NCI-H2107 (cell line): ENCODE data around the gene BRAP.
"Not testable (repeated sequence)": the region's sequence is repeated elsewhere in the genome, so short reads cannot be mapped to it uniquely, and the experiment has no call there.

ENCODE experiments used
- DNase-seq: peaks from one replicate; lab custom pipeline; 2025; lab: John Stamatoyannopoulos, UW

The BRAP gene

GRCh38 chr12:111685811-111686573 lies at the start of gene BRAP, which contains the start of gene ACAD10:
TSS of gene BRAP (minus strand) at chr12:111685956. CDS start at chr12:111685792, 164 bp downstream.
TSS of gene ACAD10 (plus strand) at chr12:111686053. CDS start at chr12:111692710, 6,657 bp downstream.
- peak; percentile 81 for DNase-seq

- DNase-seq, result no peak
Measured at GRCh38 chr12:111733340-111733915, 47.7 kb upstream of the BRAP start.

DNA sequence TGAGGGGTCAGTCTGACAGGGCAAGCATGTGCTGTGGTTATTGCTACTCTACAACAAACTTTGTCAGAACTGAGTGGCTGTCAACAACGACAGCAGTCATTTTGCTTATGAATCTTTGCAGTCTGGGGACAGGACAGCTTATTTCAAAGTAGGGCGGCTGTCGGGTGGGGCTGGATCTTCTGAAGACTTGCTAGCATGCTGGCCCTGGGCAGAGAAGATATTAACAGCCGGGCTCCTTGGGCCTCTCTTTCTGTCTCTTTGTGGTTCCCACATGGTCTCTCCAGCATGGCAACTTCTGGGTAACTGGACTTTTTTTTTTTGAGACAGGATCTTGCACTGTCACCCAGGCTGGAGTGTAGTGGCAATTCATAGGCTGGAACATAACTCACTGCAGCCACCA lies 47.0 kb upstream of the BRAP start:
- DNase-seq, result no peak

GRCh38 chr12:111730420-111730819 lies 44.7 kb upstream of the BRAP start:
- no peak for DNase-seq

DNA sequence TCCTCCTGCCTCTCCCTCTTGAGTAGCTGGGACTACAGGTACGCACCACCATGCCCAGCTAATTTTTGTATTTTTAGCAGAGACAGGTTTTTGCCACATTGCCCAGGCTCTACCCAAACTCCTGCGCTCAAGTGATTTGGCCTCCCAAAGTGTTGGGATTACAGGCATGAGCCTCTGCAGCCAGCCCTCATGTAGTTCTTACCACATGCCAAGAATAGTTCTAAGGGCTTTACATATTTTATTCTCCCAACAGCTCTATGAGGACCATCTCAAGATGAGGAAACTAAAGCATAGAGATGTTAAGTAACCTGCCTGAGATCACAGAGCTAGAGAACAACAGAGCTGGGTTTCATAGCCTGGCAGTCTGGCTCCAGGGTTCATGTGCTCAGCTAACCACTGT lies 43.0 kb upstream of the BRAP start:
- no peak for DNase-seq

GRCh38 chr12:111723646-111724360 lies 38.0 kb upstream of the BRAP start:
- not testable (repeated sequence) for DNase-seq

DNA sequence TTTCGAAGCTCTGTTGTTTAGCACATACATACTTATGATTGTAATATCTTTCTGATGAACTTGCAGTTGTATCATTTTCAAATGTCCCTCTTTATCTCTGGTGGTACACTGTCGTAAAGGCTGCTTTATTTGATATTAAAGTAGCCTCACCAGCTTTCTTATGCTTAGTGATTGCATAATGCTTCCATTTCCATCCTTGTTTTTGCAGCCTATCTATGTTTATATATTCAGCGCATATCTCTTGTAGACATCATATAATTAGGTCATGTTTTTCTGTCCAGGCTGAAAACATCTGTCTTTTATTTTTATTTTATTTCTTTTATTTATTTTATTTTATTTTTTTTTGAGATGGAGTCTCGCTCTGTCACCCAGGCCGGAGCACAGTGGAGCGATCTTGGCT lies 34.7 kb upstream of the BRAP start:
- DNase-seq, result no peak

- not testable (repeated sequence) for DNase-seq
Measured at GRCh38 chr12:111719316-111719715, 33.6 kb upstream of the BRAP start.

- no peak for DNase-seq
Measured at GRCh38 chr12:111715279-111715678, 29.5 kb upstream of the BRAP start.

GRCh38 chr12:111706145-111706544 lies 20.4 kb upstream of the BRAP start:
- no peak for DNase-seq

DNA sequence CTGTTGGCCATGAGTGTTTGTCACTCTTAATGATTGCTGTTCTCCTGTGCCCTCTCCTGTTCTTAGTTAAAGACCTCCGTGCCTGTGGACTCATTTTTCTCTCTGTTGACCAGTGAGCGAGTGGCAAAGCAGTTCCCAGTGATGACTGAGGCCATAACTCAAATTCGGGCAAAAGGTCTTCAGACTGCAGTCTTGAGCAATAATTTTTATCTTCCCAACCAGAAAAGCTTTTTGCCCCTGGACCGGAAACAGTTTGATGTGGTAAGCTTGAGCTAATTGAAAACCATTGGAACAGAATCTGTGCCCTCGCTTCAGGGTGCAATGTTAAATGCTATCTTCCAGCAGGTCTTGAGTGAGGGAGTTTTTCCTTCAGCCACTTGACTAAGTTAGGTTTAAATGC lies 19.9 kb upstream of the BRAP start:
- DNase-seq, result no peak

DNA sequence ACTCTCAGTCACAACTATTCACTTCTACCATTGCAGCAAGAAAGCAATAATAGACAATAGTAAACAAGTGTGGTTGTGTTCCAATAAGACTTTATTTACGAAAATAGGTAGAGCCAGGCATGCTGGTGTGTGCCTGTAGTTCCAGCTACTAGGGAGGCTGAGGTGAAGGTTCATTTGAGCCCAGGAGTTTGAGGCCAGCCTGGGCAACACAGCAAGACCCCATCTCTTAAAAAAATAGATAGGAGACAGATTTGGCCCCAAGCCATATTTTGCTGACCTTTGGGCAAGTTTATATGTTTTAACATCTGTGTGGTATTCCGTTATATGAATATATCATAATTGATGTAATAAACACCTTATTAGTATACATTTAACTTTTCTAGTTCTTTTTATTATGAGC lies 14.2 kb upstream of the BRAP start:
- DNase-seq, result no peak

GRCh38 chr12:111693818-111694217 lies 8.1 kb upstream of the BRAP start:
- DNase-seq, result no peak

DNA sequence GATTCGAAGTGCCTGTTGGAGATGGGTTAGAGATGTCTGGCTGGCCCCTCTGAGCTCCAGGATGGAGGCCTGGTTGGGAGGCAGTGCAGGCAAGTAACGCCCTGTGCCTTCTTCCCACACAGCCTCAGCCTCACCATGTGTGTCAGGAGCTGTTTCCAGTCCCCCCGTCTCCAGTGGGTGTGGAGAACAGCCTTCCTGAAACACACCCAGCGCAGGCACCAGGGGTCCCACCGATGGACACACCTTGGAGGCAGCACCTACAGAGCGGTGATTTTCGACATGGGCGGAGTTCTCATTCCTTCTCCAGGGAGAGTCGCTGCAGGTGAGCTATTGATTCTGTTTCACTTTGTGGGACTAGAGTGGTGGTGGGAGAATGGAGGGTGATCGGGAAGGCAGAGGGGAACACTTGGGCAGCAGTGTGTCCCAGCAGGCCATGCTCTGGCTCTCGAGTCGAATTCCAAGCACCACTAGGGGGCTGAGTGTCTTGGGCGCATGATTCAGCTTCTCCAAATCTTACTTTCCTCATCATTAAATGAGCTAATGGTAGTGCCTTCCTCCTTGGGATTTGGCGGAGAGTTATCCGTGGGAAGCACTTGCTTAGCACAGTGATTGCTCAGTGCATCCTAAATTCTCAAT lies 6.9 kb upstream of the BRAP start:
- no peak for DNase-seq

DNA sequence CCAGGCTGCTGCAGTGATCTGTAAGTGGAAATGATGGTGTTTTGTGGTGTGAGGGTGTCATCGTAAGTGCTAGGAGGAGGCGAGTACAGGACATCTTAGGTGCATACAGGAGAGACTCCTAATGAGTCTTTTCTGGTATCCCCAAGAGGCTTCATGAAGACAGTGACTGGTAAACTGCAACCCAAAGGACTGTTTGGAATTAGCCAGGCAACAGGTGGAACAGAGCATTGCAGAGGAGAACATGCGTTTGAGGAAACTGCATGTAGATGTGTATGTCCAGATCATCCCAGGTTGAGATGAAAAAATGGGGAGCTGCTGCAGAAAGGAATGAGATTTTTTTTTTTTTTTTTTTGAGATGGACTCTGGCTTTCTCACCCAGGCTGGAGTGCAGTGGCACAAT lies 5.5 kb upstream of the BRAP start:
- no peak for DNase-seq

DNA sequence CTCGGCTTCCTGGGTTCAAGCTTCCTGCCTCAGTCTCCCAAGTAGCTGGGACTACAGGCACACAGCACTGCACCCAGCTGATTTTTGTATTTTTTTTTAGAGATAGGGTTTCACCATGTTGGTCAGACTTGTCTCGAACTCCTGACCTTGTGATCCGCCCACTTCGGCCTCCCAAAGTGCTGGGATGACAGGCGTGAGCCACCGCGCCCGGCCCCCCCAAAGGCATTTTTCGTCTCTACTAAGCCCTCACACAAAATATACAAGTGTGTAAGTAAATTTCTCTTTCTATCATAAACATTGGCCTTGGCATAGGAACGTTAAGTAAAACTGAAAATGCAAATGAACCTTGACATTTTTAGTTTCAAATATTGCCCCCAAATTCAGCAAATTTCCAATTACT lies 2.2 kb upstream of the BRAP start:
- DNase-seq, result no peak

- no peak for DNase-seq
Measured at GRCh38 chr12:111687255-111687654, 1.5 kb upstream of the BRAP start.

DNA sequence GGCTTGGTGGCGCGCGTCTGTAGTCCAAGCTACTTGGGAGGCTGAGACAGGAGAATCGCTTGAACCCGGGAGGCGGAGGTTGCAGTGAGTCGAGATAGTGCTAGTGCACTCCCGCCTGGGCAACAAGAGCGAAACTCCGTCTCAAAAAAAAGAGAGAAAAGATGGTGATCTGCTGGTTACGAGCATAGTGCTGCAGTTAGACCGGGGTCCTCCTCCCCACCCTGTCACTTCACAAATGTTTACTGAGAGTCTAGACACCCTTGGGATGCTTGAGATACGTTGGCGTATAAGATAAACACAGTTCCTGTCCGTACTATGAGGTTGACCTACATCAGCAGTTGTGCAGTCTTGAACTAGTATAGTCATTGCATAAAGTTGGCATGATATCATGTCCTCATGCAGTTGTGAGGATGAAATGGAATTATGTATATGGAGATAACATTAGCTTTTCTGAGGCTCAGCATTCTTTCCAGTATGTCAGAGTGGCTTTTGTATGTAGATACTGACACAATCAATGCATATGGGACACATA lies 884 bp upstream of the BRAP start:
- no peak for DNase-seq

DNA sequence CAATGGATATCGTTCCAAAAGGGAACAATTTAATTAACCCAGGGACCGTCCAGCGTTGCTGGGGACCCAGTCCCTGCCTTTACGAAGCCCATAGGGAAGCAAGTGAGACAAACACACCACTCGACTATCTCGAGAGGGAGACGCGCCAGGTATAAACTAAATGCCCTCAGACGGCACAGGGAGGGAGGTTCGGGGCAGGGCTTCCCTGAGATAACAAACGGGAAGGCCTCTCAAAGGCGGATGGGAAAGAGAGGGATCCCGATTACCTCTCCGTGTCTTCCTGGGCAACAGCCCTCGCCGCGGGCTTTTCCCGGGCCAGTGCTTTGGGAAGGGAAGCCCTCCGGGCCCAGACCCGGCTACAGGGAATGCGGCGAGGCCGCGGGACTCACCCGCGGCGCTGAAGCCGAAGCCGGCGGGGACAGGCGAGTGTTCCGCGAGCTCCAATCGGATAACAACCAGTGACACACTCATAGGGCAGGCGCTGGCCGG lies 390 bp downstream of the BRAP start:
- DNase-seq, result no peak

DNA sequence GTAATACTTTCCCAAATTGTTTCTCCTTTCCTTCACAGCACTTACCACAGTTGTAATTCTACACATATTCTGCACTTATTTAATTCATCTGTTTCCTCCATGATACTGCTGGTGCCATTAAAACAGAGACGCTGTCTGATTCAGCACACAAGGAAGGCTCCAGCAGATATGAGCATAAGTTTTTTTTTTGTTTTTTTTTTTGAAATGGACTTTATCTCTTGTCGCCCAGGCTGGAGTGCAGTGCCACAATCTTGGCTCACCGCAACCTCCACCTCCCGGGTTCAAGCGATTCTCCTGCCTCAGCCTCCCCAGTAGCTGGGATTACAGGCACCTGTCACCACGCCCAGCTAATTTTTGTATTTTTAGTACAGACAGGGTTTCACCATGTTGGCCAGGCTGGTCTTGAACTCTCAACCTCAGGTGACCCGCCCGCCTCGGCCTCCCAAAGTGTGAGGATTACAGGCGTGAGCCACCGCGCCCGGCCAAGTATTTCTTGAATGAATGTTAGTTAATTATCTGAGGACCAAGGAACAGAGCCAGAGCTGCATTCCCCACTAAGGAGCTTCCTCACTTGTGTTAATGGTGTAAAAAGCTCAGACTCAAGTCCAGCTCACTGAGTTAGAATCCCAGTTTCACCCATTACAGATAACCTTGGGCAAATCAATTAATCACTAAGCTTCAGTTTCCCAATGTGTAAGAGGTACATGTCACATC lies 1.1 kb downstream of the BRAP start:
- not testable (repeated sequence) for DNase-seq

- DNase-seq, result no peak
Measured at GRCh38 chr12:111677186-111677585, 8.6 kb downstream of the BRAP start.

- DNase-seq, result no peak
Measured at GRCh38 chr12:111673503-111673902, 12.3 kb downstream of the BRAP start.
